PC-9 (cell line): ENCODE data around the gene UBN2. TPM values are rescaled to one million over a fixed set of nuclear protein-coding genes. Genes with fewer than 3 reads are reported as not detected.
A peak's percentile ranks its signal among the peaks of the same experiment; 100 is the strongest.

ENCODE experiments used
- BruUV-seq: library from RNA; stranded (reverse); fragments of 400-500 nt; replicated peaks from 2 replicates; lab custom pipeline; 2021; lab: Mats Ljungman, UMichigan
- CTCF ChIA-PET: fragments of 300-600 bp; sonication (Branson Sonifier 250); formaldehyde crosslinking; loops from one replicate; lab custom pipeline; 2022; ENCODE audit warnings: antibody characterized with exemption; lab: Charles Lee
- POLR2A ChIA-PET: fragments of 300-600 bp; sonication (Branson Sonifier 250); formaldehyde crosslinking; loops from one replicate; lab custom pipeline; 2022; ENCODE audit warnings: antibody characterized with exemption; ENCODE audit not compliant: unreplicated experiment; lab: Charles Lee
- DNase-seq, 2 experiments: peaks; one replicate each; pipeline versions ENCODE4 v3.0.0 to v3.0.0-alpha.2; 2015 to 2022; ENCODE audit warnings: mixed read lengths in 1 of 2
- H2AFZ ChIP-seq: fragments of 200-600 bp; sonication (generic); 2 replicates; pipeline ENCODE4 v1.8.1; 2017; ENCODE audit warnings: antibody characterized with exemption
- H3F3A ChIP-seq: fragments of 200-600 bp; sonication (generic); 2 replicates; pipeline ENCODE4 v1.8.1; 2017; ENCODE audit warnings: antibody characterized with exemption, mild to moderate bottlenecking, low read depth; ENCODE audit not compliant: insufficient read depth
- H3K27ac ChIP-seq: fragments of 200-600 bp; sonication (generic); 2 replicates; pipeline ENCODE4 v1.6.1; 2016; ENCODE audit warnings: mixed run types
- H3K27me3 ChIP-seq: fragments of 200-600 bp; sonication (generic); 2 replicates; pipeline ENCODE4 v1.6.1; 2016; ENCODE audit warnings: low read depth, mixed run types; ENCODE audit not compliant: insufficient read depth
- H3K36me3 ChIP-seq: fragments of 200-600 bp; sonication (generic); 2 replicates; pipeline ENCODE4 v1.6.1; 2016; ENCODE audit warnings: low read depth, mixed run types
- H3K4me1 ChIP-seq: fragments of 200-600 bp; sonication (generic); replicated peaks from 2 replicates; pipeline ENCODE4 v1.6.1; 2016; ENCODE audit warnings: mixed run types; ENCODE audit not compliant: insufficient read depth
- H3K4me2 ChIP-seq: fragments of 200-600 bp; sonication (generic); 2 replicates; pipeline ENCODE4 v1.6.1; 2017; ENCODE audit warnings: mixed run types
- H3K4me3 ChIP-seq: fragments of 200-600 bp; sonication (generic); 2 replicates; pipeline ENCODE4 v1.6.1; 2016; ENCODE audit warnings: mixed run types
- H3K79me2 ChIP-seq: fragments of 200-600 bp; sonication (generic); 2 replicates; pipeline ENCODE4 v1.6.1; 2017; ENCODE audit warnings: low read depth, mixed run types
- H3K9me2 ChIP-seq: fragments of 200-600 bp; sonication (generic); 2 replicates; pipeline ENCODE4 v1.8.1; 2017; ENCODE audit warnings: mild to moderate bottlenecking; ENCODE audit not compliant: insufficient read depth
- H3K9me3 ChIP-seq: fragments of 200-600 bp; sonication (generic); 2 replicates; pipeline ENCODE4 v1.8.1; 2016; ENCODE audit warnings: low read depth; ENCODE audit not compliant: insufficient read depth
- H4K20me1 ChIP-seq: fragments of 200-600 bp; sonication (generic); 2 replicates; pipeline ENCODE4 v1.8.1; 2017; ENCODE audit not compliant: insufficient read depth
- EZH2 ChIP-seq: fragments of 200-600 bp; sonication (generic); IDR thresholded peaks from 2 replicates; pipeline ENCODE4 v1.8.0; 2017; ENCODE audit warnings: antibody characterized with exemption, low read depth
- intact Hi-C: fragments of 100-400 bp; cut with micrococcal nuclease; formaldehyde crosslinking; loops from one replicate; pipeline ENCODE4 v1.10.0; 2022; ENCODE audit not compliant: unreplicated experiment
- total RNA-seq: library from RNA; stranded (reverse); gene quantifications from 2 replicates; pipeline ENCODE4 v1.2.3, GENCODE V29; 2021
- TF ChIP-seq, protein P1 (sequence below): fragments of 200-600 bp; sonication (generic); conservative IDR thresholded peaks from 2 replicates; pipeline ENCODE4 v1.6.1; 2017; ENCODE audit warnings: mixed run types, antibody characterized with exemption, mild to moderate bottlenecking, moderate library complexity

The UBN2 gene
- total RNA-seq, 1 experiment from 2014 or later: 34.1 TPM

- CTCF ChIA-PET: no interaction called here
- Histone ChIP-seq H3K27ac (peak overlapping the region; percentile 93), H4K20me1 (no peaks in the 10 kb centered on the region), H3F3A (peaks cover 22% of the 10 kb centered on the region), H3K36me3 (0 out of 2 replicates have a peak, but pooled peaks cover under 1% of the 10 kb centered on the region), H3K4me1 (peaks cover 10% of the 10 kb centered on the region; the same call in 1 of the 2 replicates), H2AFZ (peak overlapping the region; percentile 98), H3K27me3 (no peaks in the 10 kb centered on the region), H3K4me2 (peak overlapping the region; percentile 91), H3K9me2 (no peaks in the 10 kb centered on the region), H3K9me3 (0 out of 2 replicates have a peak, but pooled peaks cover 4% of the 10 kb centered on the region), H3K79me2 (peaks cover 28% of the 10 kb centered on the region), H3K4me3 (peak overlapping the region; percentile 80)
- DNase-seq: peak; percentile 99
- BruUV-seq: no TSS peak
- POLR2A ChIA-PET: interaction anchor here (0.5 to 0.7 kb wide), 3 partner anchors 20 to 205 kb away, joined by 3 read pairs; partner anchors contain the start of gene LUC7L2
- intact Hi-C loops: loop anchor here (1.0 to 10.0 kb wide), 6 partner anchors 109 to 587 kb away; partner anchors contain the start of genes UBN2 and ZC3HAV1
- no peak for TF ChIP-seq EZH2
- TF ChIP-seq, protein P1, sequence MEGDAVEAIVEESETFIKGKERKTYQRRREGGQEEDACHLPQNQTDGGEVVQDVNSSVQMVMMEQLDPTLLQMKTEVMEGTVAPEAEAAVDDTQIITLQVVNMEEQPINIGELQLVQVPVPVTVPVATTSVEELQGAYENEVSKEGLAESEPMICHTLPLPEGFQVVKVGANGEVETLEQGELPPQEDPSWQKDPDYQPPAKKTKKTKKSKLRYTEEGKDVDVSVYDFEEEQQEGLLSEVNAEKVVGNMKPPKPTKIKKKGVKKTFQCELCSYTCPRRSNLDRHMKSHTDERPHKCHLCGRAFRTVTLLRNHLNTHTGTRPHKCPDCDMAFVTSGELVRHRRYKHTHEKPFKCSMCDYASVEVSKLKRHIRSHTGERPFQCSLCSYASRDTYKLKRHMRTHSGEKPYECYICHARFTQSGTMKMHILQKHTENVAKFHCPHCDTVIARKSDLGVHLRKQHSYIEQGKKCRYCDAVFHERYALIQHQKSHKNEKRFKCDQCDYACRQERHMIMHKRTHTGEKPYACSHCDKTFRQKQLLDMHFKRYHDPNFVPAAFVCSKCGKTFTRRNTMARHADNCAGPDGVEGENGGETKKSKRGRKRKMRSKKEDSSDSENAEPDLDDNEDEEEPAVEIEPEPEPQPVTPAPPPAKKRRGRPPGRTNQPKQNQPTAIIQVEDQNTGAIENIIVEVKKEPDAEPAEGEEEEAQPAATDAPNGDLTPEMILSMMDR: peak; percentile 80
These were observed 109.2 kb downstream of the UBN2 start for GRCh38 chr7:139340037-139340807.

DNA sequence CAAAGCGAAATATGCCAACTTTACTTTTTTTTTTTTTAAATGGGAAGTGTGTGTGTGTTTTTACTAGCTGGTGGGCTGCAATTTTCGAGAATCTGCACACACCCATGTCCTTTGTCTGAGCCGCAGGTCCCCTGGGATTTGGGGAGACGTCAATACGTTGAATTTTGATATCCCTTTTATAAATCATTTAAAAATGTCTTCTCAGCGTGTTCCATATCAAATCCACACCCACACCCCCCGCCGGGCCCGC lies 109.7 kb downstream of the UBN2 start:
- H3K27ac ChIP-seq: peak overlapping the region; percentile 93
- DNase-seq: no peak
- 0 out of 2 replicates have a peak, but pooled peaks cover 4% of the 10 kb centered on the region for H3K36me3 ChIP-seq
- H3K4me2 ChIP-seq: peak overlapping the region; percentile 91
- TF ChIP-seq, protein P1: no peak
- TF ChIP-seq EZH2: no peak
- peak overlapping the region; percentile 98 for H2AFZ ChIP-seq
- no peaks in the 10 kb centered on the region for H3K9me2 ChIP-seq
- intact Hi-C loops: loop anchor here (1.0 to 10.0 kb wide), 7 partner anchors 19 to 588 kb away; partner anchors contain the start of genes LUC7L2, UBN2 and ZC3HAV1
- peaks cover 22% of the 10 kb centered on the region for H3F3A ChIP-seq
- H3K4me3 ChIP-seq: peak overlapping the region; percentile 80
- no peaks in the 10 kb centered on the region for H4K20me1 ChIP-seq
- peaks cover 28% of the 10 kb centered on the region for H3K79me2 ChIP-seq
- ChIA-PET CTCF (no interaction called here), POLR2A (interaction anchor here (0.5 kb wide), 1 partner anchor 19 kb away, joined by 3 read pairs; the partner anchor contains the start of gene LUC7L2)
- no peaks in the 10 kb centered on the region for H3K27me3 ChIP-seq
- peaks cover 10% of the 10 kb centered on the region; the same call in 1 of the 2 replicates for H3K4me1 ChIP-seq
- BruUV-seq: no TSS peak
- 0 out of 2 replicates have a peak, but pooled peaks cover 4% of the 10 kb centered on the region for H3K9me3 ChIP-seq

- peak; percentile 83 to 87 for DNase-seq
- TF ChIP-seq, protein P1: peak; percentile 63
- no peak for TF ChIP-seq EZH2
- TSS peak; percentile 78 for BruUV-seq
- POLR2A ChIA-PET: interaction anchor here (0.5 kb wide), 1 partner anchor 19 kb away, joined by 3 read pairs; the partner anchor contains the start of gene LUC7L2
- Histone ChIP-seq H3K4me2 (peak within 1 kb of the TSS; percentile 91), H3F3A (peaks cover 22% of the 10 kb centered on the region), H4K20me1 (no peaks in the 10 kb centered on the region), H3K9me2 (no peaks in the 10 kb centered on the region), H3K27ac (peak within 1 kb of the TSS; percentile 93), H3K79me2 (peaks cover 28% of the 10 kb centered on the region), H3K36me3 (0 out of 2 replicates have a peak, but pooled peaks cover 4% of the 10 kb centered on the region), H3K4me3 (peak within 1 kb of the TSS; percentile 80), H2AFZ (peak within 1 kb of the TSS; percentile 98), H3K27me3 (no peaks in the 10 kb centered on the region), H3K4me1 (peaks cover 10% of the 10 kb centered on the region; the same call in 1 of the 2 replicates), H3K9me3 (0 out of 2 replicates have a peak, but pooled peaks cover 4% of the 10 kb centered on the region)
- intact Hi-C loops: loop anchor here (1.0 to 10.0 kb wide), 5 partner anchors 18 to 588 kb away; partner anchors contain the start of gene LUC7L2
- CTCF ChIA-PET: no interaction called here
These were observed 110.2 kb downstream of the UBN2 start, which contains the start of gene FMC1 for GRCh38 chr7:139341058-139341775. Gene FMC1 (plus strand): TSS chr7:139341337. CDS start chr7:139341385, 48 bp downstream.
